ELR (cell line): ENCODE measurements around the gene CRIP1.

Experiments used
- DNase-seq: peaks from one replicate; pipeline ENCODE4 v3.0.0-alpha.2; 2015; ENCODE audit warnings: low read depth

The CRIP1 gene

GRCh38 chr14:105492971-105493871 lies 6.5 kb downstream of the CRIP1 start:
- DNase-seq = no peak

- no peak for DNase-seq
Measured at GRCh38 chr14:105493921-105494605, 7.4 kb downstream of the CRIP1 start.

DNA sequence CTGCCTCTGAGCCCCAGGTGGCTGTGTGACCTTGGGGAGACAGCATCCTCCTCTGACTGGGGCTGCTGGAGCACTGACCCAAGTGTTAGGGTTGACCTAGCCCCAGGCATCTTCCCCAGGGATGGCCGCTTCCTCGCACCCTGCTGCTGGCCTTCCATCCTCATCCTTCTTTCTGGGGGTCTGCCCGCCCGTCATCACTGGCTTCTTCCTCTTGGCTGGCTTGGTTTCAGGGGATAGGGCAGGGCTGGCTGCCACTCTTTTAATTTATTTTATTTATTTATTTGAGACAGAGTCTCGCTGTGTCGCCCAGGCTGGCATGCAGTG lies 7.9 kb downstream of the CRIP1 start:
- DNase-seq = no peak

GRCh38 chr14:105495101-105495989 lies 8.7 kb downstream of the CRIP1 start:
- no peak for DNase-seq

GRCh38 chr14:105495990-105496830 lies 9.5 kb downstream of the CRIP1 start:
- no peak for DNase-seq

DNA sequence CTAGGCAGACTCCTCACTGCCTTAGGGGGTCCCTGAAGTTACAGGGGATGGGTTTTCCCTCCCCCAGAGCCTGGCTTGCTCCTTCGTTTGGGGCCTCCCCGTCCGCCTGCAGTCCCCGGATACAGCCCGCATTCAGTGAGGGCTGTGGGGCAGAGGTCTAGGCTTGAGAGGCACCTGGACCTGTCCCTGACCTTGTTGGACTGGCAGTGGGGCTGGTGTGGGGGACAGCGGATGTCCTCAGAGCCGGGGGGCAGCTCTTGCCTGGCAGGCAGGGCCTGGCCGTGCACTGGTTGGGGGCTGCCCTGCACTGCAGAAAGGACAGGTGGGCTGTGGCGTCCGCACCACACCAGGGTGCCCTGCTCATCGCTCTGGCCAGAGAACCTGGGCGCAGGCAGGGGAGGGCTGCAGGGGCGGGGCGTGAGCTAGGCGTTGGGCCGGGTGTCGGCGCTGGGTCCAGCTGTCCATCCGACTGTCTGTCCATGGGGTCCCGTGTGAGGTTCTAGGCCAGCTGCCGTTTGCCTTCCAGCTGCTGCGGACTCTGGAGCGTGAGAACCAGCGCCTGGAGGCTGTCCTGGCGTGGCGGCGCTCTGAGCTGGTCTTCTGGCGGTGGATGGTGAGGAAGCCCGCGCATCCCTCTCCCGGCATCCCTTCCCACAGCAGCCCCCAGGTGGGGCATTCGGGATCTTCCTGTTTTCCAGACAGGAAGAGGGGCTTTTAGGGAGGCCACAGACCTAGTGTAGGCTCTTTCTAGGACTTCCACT lies 10.3 kb downstream of the CRIP1 start:
- no peak for DNase-seq

- no peak for DNase-seq
Measured at GRCh38 chr14:105497671-105498429, 11.2 kb downstream of the CRIP1 start.

DNA sequence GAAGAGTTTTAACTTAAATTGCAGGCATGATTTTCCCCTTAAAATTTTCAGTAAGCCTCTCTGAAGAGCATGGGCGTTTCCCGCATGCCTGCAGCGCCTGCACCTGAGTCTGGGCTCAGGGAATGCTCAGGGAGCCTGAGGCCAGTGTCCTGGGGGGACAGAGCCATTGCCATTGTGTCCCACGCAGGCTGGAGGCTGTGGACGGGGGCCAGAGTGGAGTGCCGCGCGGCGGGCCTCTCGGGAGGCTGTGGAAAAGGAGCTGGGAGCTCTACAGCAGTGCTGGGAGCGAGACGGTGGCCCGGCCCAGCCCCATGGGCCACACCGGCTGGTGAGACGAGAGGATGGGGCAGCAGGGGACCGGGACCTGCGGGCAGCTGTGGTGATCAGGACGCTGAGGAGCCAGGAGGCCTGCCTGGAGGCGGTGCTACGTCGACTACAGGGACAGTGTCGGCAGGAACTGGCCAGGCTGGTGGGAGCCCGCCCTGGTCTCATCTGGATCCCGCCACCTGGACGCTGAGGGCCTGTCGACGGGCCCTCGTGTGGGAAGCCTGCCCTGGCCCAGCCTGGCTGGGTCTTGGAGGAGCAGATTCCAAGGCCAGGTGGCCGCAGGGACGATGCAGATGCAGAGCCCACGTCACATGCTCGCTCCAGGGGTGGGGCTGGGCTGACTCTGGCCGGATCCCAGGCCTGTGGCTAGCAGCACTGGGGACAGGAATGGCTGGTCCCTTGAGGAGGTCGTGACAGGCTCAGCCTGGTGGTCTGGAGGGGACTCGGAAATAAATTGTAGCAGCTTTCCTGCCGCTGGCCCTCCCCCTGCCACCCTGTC lies 12.0 kb downstream of the CRIP1 start:
- DNase-seq = no peak

DNA sequence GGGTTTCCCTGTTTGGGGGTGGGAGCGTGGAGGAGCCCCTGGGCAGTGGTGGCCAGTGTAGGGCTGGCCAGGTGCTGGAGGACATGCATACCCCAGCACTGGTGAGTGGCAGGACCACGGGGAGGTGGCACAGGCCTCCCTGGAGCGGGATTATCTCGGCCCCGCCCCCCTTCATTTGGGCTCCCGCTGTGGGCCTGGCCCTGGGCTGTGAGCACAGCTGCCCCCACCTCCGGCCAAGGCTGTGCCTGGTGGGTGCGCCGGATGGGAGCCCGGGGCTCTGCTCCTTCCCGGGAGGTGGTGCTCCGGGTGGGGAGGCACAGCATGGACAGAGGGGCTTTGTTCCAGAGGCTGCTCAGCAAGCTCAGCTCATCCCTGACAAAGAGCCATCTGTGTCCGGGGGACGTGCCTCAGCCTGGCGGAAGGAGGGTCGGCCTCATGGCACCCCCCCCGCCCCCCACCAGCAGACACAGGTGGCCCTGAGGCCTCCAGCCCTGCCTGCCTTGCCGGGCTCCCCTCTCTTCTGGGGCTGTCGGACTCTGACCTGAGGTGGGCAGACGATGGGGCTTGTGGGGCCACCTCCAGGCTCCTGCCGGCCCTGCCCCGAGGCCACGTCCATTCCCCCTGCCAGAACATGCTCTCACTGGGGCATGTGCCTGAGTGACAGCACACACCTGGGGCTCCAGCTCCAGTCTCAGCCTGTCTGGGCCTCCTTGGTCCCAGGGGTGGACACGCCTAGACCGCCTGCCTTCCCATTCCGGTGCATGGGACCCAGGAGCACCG lies 12.8 kb downstream of the CRIP1 start:
- DNase-seq = no peak

GRCh38 chr14:105500036-105500725 lies 13.5 kb downstream of the CRIP1 start:
- no peak for DNase-seq

GRCh38 chr14:105500726-105501101 lies 14.0 kb downstream of the CRIP1 start:
- DNase-seq = no peak

DNA sequence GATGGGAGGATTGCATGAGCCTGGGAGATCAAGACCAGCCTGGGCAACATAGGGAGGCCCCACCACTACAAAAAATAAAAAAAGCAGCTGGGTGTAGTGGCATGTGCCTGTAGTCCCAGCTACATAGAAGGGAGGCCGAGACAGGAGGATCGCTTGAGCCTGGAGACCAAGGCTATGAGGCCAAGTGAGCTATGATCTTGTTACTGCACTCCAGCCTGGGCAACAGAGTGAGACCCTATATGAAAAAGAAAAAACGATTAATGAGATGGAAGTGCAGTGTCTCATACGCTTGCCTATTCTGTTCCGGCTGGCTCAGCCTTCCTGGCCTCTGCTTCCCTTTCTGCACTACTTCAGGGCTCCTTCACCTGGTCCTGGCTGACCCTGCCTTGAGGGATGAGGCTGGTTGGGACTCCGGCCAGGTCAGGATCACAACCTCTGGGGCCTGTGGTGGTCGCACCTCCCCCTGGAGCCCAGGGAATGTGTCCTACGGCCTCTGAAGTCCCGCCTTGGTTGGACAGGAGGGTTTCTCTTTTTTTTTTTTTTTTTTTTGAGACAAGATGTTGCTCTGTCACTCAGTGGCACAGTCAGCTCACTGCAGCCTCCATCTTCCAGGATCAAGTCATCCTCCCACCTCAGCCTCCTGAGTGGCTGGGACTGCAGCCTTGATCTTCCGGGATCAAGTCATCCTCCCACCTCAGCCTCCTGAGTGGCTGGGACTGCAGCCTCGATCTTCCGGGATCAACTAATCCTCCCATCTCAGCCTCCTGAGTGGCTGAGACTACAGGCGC lies 15.0 kb downstream of the CRIP1 start:
- DNase-seq = no peak

DNA sequence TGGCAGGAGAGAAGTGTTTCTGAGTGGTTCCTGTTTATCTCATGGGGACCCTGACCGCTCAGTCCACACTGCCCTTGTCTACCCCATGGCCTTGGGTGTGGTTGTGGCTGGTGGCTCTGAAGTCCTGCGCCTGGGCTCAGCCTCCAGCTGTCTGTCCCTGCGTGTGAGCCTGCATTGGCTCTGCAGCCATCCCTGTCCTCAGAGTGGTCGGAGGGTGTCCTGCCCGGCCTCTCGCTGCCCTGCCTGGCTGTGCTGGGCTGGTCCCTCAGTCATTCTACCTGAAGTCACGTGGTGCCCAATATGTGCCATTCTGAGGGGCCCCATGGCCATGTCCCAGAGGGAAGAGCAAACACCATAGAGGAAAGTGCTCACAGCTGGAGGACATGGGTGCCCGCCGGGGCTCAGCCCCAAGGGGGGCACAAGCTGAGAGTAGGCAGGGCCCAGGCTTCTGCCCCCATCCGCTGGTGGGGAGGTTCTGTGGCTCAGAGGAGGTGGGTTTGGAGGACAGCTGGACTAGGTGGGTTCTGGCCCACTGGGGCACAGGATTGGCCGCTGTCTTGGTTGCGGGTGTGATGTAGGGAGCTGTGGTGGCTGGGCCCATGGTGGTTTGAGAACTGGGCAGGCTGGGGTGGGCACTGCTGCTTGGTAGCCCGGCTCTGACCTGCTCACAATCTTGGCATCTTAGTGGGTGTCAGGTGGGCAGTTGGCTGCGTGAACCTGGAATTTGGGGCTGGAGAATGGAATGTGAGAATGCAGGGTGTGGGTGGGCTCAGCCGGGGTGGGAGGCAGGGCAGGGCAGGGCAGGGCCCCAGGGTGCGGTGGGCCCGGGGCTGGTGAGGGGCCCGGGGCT lies 16.0 kb downstream of the CRIP1 start:
- no peak for DNase-seq

- DNase-seq = no peak
Measured at GRCh38 chr14:105503296-105503640, 16.6 kb downstream of the CRIP1 start.

DNA sequence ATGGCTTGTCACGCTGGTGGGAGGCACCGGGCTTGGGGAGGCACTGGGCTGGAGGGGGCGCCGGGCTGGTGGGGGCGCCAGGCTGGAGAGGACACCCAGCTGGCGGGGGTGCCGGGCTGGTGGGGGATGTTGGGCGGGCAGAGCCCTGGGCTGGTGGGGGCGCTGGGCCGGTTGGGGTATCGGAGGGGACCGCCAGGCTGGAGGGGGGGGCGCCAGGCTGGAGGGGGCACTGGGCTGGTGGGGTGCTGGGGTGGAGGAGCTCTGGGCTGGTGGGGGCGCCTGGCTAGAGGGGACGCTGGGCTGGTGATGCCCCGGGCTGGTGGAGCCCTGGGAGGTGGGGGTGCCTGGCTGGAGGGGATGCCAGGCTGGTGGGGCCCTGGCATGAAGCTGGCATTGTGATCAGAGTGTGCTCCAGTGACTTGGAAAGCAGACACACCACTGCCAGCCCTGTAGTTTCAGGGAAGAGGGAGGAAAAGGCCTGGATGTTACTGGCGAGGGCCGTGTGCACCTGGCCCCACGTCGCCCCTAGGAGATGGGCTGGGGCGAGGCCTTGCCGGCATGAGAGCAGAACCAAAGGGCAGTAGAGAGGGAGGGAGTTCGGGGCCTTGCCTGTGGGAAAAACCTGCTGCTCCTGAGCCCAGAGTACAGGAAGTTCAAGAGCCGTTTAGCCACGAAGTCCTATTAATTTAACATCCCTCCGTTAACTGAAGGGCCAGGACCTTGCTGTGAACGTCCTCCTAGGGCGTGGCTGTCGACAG lies 17.4 kb downstream of the CRIP1 start:
- DNase-seq = no peak
